Neural cell (in vitro differentiated cells): ENCODE measurements around the gene DRD5. TPM values are rescaled to one million over a fixed set of nuclear protein-coding genes. Genes with fewer than 3 reads are reported as not detected.

Experiments
- H2AFZ ChIP-seq: fragments of 200-600, 300-800 bp; sonication (generic), shearing (Covaris generic); 2 replicates; pipeline ENCODE4 v1.6.0; 2014; ENCODE audit warnings: low read depth, mild to moderate bottlenecking, antibody characterized with exemption, low read length, moderate library complexity
- H3F3A ChIP-seq: fragments of 200-600 bp; shearing (Covaris generic); 2 replicates; pipeline ENCODE4 v1.6.1; 2016; ENCODE audit warnings: mild to moderate bottlenecking, moderate library complexity, mixed read lengths, antibody characterized with exemption, low read length; ENCODE audit not compliant: insufficient read depth, poor library complexity, severe bottlenecking
- H3K27ac ChIP-seq: fragments of 200-600, 300-800 bp; sonication (generic), shearing (Covaris generic); 2 replicates; pipeline ENCODE4 v1.5.1; 2014; ENCODE audit warnings: mild to moderate bottlenecking, low read length, moderate library complexity
- H3K27me3 ChIP-seq: fragments of 300-800, 200-600 bp; sonication (generic), shearing (Covaris generic); 2 replicates; pipeline ENCODE4 v1.6.0; 2014; ENCODE audit warnings: mild to moderate bottlenecking, low read depth, low read length, moderate library complexity; ENCODE audit not compliant: insufficient read depth
- H3K36me3 ChIP-seq: fragments of 300-800, 200-600 bp; sonication (generic), shearing (Covaris generic); 2 replicates; pipeline ENCODE4 v1.5.1; 2014; ENCODE audit warnings: mild to moderate bottlenecking, antibody characterized with exemption, low read length, moderate library complexity; ENCODE audit not compliant: insufficient read depth
- H3K4me2 ChIP-seq: fragments of 300-800, 200-600 bp; sonication (generic), shearing (Covaris generic); 2 replicates; pipeline ENCODE4 v1.6.0; 2014; ENCODE audit warnings: mild to moderate bottlenecking, low read length
- H3K4me3 ChIP-seq: fragments of 300-800, 200-600 bp; sonication (generic), shearing (Covaris generic); 2 replicates; pipeline ENCODE4 v1.5.1; 2014; ENCODE audit warnings: mild to moderate bottlenecking, low read length, moderate library complexity
- H3K79me2 ChIP-seq: fragments of 200-600 bp; shearing (Covaris generic); replicated peaks from 2 replicates; pipeline ENCODE4 v1.6.0; 2014; ENCODE audit warnings: mild to moderate bottlenecking, low read length, moderate library complexity; ENCODE audit not compliant: insufficient read depth
- H3K9ac ChIP-seq: fragments of 300-800, 200-600 bp; sonication (generic), shearing (Covaris generic); 2 replicates; pipeline ENCODE4 v1.6.1; 2016; ENCODE audit warnings: mild to moderate bottlenecking, low read length, mixed read lengths
- H3K9me2 ChIP-seq: fragments of 200-600 bp; shearing (Covaris generic); 2 replicates; pipeline ENCODE4 v1.6.1; 2016; ENCODE audit warnings: mild to moderate bottlenecking, low read length, mixed read lengths; ENCODE audit not compliant: insufficient read depth
- H3K9me3 ChIP-seq: fragments of 200-600, 300-800 bp; sonication (generic), shearing (Covaris generic); 2 replicates; pipeline ENCODE4 v1.6.1; 2016; ENCODE audit warnings: mild to moderate bottlenecking, mixed run types, low read length, moderate library complexity, mixed read lengths
- H4K20me1 ChIP-seq: fragments of 200-600 bp; shearing (Covaris generic); 2 replicates; pipeline ENCODE4 v1.6.1; 2016; ENCODE audit warnings: mild to moderate bottlenecking, mixed run types; ENCODE audit not compliant: insufficient read depth
- EP300 ChIP-seq: fragments of 450-650 bp; conservative IDR thresholded peaks from 2 replicates; pipeline ENCODE4 v1.6.1; 2014; ENCODE audit warnings: antibody characterized with exemption, mild to moderate bottlenecking, moderate library complexity; ENCODE audit not compliant: poor library complexity, severe bottlenecking
- EZH2 ChIP-seq: fragments of 200-600, 300-800 bp; shearing (Covaris generic), sonication (generic); IDR thresholded peaks from 2 replicates; pipeline ENCODE4 v1.6.1; 2014; ENCODE audit warnings: antibody characterized with exemption, low read length, borderline replicate concordance, mild to moderate bottlenecking; ENCODE audit not compliant: insufficient read depth, poor library complexity, severe bottlenecking
- MXI1 ChIP-seq: fragments of 450-650 bp; conservative IDR thresholded peaks from 2 replicates; pipeline ENCODE4 v1.6.1; 2014; ENCODE audit warnings: antibody characterized with exemption, mild to moderate bottlenecking; ENCODE audit not compliant: poor library complexity, severe bottlenecking
- POLR2AphosphoS5 ChIP-seq: IDR thresholded peaks from 2 replicates; pipeline ENCODE4 v1.6.1; 2012
- RAD21 ChIP-seq: fragments of 450-650 bp; conservative IDR thresholded peaks from 2 replicates; pipeline ENCODE4 v1.6.1; 2014; ENCODE audit warnings: antibody characterized with exemption, mild to moderate bottlenecking, moderate library complexity
- SMC3 ChIP-seq: fragments of 450-650 bp; conservative IDR thresholded peaks from 2 replicates; pipeline ENCODE4 v1.6.1; 2014; ENCODE audit warnings: antibody characterized with exemption, mild to moderate bottlenecking, moderate library complexity; ENCODE audit not compliant: poor library complexity
- TAF1 ChIP-seq: IDR thresholded peaks from 2 replicates; pipeline ENCODE4 v1.6.1; 2012; ENCODE audit warnings: low read depth
- polyA plus RNA-seq: library from polyadenylated mRNA; depleted of rRNA; stranded (reverse); fragments of >200 nt; gene quantifications from 2 replicates; pipeline ENCODE4 v1.2.3, GENCODE V29; 2014
- TF ChIP-seq, protein P1 (sequence below): fragments of 450-650 bp; IDR thresholded peaks from 2 replicates; pipeline ENCODE4 v1.5.1; 2014; ENCODE audit warnings: antibody characterized with exemption, mild to moderate bottlenecking, moderate library complexity; ENCODE audit not compliant: poor library complexity, severe bottlenecking
- TF ChIP-seq, protein P2 (sequence below): IDR thresholded peaks from 2 replicates; pipeline ENCODE4 v1.6.1; 2012; ENCODE audit warnings: borderline replicate concordance

Gene DRD5
- polyA plus RNA-seq, 1 donor from 2014 or later = 0.33 TPM

DNA sequence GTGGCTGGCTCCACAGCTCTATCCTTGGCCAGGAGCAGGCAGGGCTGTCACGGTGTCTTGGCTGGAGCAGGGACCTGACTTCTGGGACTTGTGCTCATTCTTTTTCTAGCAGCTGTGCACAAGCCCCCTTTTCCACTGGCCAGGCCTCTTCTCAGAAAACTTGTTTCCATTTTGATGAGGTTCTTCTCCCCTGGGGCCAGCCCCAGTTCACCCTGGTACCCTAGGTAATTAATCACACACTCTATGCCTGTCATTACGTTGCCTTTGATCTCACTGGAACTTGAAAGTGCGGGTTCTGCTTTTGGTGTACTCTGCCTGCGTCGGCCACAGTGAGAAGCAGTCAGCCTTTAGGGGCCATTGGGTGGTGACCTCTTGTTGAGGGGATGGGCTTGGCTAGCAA lies 26.6 kb downstream of the DRD5 start:
- Histone ChIP-seq H2AFZ (no peak overlapping the region), H3K27me3 (no peaks in the 10 kb centered on the region), H3K79me2 (no peaks in the 10 kb centered on the region), H4K20me1 (no peaks in the 10 kb centered on the region), H3K9me2 (no peaks in the 10 kb centered on the region), H3K27ac (no peak overlapping the region), H3F3A (no peaks in the 10 kb centered on the region), H3K4me3 (no peak overlapping the region), H3K9ac (no peak overlapping the region), H3K4me2 (no peak overlapping the region), H3K36me3 (no peaks in the 10 kb centered on the region), H3K9me3 (no peaks in the 10 kb centered on the region)
- TF ChIP-seq, protein P1, sequence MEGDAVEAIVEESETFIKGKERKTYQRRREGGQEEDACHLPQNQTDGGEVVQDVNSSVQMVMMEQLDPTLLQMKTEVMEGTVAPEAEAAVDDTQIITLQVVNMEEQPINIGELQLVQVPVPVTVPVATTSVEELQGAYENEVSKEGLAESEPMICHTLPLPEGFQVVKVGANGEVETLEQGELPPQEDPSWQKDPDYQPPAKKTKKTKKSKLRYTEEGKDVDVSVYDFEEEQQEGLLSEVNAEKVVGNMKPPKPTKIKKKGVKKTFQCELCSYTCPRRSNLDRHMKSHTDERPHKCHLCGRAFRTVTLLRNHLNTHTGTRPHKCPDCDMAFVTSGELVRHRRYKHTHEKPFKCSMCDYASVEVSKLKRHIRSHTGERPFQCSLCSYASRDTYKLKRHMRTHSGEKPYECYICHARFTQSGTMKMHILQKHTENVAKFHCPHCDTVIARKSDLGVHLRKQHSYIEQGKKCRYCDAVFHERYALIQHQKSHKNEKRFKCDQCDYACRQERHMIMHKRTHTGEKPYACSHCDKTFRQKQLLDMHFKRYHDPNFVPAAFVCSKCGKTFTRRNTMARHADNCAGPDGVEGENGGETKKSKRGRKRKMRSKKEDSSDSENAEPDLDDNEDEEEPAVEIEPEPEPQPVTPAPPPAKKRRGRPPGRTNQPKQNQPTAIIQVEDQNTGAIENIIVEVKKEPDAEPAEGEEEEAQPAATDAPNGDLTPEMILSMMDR = no peak
- TF ChIP-seq RAD21 (no peak), MXI1 (no peak), EZH2 (no peak), POLR2AphosphoS5 (no peak), EP300 (no peak)
- TF ChIP-seq, protein P2, sequence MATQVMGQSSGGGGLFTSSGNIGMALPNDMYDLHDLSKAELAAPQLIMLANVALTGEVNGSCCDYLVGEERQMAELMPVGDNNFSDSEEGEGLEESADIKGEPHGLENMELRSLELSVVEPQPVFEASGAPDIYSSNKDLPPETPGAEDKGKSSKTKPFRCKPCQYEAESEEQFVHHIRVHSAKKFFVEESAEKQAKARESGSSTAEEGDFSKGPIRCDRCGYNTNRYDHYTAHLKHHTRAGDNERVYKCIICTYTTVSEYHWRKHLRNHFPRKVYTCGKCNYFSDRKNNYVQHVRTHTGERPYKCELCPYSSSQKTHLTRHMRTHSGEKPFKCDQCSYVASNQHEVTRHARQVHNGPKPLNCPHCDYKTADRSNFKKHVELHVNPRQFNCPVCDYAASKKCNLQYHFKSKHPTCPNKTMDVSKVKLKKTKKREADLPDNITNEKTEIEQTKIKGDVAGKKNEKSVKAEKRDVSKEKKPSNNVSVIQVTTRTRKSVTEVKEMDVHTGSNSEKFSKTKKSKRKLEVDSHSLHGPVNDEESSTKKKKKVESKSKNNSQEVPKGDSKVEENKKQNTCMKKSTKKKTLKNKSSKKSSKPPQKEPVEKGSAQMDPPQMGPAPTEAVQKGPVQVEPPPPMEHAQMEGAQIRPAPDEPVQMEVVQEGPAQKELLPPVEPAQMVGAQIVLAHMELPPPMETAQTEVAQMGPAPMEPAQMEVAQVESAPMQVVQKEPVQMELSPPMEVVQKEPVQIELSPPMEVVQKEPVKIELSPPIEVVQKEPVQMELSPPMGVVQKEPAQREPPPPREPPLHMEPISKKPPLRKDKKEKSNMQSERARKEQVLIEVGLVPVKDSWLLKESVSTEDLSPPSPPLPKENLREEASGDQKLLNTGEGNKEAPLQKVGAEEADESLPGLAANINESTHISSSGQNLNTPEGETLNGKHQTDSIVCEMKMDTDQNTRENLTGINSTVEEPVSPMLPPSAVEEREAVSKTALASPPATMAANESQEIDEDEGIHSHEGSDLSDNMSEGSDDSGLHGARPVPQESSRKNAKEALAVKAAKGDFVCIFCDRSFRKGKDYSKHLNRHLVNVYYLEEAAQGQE = no peak

DNA sequence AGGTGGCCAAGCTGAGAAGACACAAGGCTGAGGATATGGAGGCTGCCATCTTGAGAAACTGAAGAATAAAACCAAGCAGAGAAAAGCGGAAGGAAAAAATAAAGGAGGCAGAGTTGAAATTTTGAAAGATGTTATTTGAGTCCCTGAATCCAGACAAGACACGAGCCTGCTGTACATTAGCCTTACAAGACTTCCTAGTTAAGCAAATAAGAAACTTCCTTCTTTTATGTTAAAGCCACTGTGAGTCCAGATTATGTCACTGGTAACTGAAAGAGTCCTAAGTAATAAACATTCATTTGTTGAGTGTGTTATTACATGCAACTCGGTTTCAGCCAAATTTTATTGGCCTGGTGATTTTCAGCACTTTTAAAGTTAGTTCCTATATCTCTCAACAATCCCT lies 30.4 kb downstream of the DRD5 start:
- Histone ChIP-seq H3K4me2 (no peak overlapping the region), H2AFZ (no peak overlapping the region), H3K4me3 (no peak overlapping the region), H3K79me2 (no peaks in the 10 kb centered on the region), H3K36me3 (no peaks in the 10 kb centered on the region), H3K9me3 (no peaks in the 10 kb centered on the region), H4K20me1 (no peaks in the 10 kb centered on the region), H3K9me2 (no peaks in the 10 kb centered on the region), H3K9ac (no peak overlapping the region), H3K27ac (no peak overlapping the region), H3F3A (no peaks in the 10 kb centered on the region), H3K27me3 (no peaks in the 10 kb centered on the region)
- TF ChIP-seq EZH2 (no peak), RAD21 (no peak), EP300 (no peak), TAF1 (no peak), POLR2AphosphoS5 (no peak), MXI1 (no peak), SMC3 (no peak)
- TF ChIP-seq, protein P2 = no peak
- TF ChIP-seq, protein P1 = no peak
